Medulla oblongata (tissue), 1 donor: Measurements from ENCODE around the gene ZNF564.
"Not testable (repeated sequence)": the region's sequence is repeated elsewhere in the genome, so short reads cannot be mapped to it uniquely, and the experiment has no call there.

Experiments used
- DNase-seq: peaks from one replicate; pipeline ENCODE4 v3.0.0-alpha.2; 2015; ENCODE audit errors: extremely low spot score

ZNF564 gene

DNA sequence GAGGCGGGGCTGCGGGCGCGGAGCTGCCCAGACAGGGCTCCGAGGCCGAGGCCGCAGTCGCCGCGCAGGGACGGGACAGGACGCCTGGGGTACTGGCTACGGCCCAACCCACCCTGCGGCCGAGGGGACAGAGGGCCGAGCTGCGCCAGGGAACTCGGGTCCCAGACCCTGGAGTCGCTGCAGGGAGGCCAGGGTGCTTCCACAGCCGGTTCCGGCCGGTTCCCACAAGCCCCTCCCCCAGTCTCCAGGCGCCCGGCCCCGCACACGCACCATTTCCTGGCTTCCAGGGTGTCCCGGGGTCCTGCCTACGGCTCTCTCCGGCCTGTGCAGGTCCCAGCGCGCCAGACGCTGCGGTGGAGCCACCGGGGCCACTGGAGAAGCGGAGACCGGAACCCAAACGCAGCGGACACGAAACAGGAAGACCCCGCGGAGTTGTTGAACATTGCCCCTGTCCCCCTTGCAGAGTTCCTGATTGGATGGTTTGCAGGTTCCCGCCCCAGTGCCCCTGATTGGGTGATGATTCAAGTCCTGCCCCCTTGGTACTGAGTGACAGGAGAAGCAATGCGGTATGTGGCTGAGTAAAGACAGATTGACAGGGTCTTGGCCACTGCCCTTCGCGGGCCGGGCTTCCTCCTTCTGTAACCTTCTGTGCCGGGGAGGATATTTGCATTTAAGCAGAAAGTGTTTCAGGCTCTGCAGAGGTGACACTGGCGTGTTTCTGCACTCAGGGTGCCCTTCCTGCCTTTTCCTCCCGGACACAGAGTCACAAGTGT, at the start of gene ZNF564:
Gene ZNF564 (minus strand): TSS at position 423 of the 773 bp plus-strand sequence. CDS start 150 bp downstream, at position 273.
- DNase-seq = peak; percentile 100

DNA sequence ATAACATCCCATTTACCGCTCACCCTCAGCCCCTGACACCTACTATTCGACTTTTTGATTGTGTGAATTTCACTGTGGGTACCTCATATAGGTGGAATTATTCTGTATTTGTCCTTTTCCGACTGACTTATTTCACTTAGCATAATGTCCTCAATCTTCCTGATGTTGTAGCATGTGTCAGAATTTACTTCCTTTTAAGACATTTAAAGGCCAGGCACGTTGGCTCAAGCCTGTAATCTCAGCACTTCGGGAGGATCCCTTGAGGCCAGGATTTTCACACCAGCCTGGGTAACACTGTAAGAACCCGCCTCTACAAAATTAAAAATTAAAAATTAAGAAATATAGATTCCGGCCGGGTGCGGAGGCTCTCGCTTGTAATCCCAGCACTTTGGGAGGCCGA, 46.3 kb upstream of the ZNF564 start:
- no peak for DNase-seq

DNA sequence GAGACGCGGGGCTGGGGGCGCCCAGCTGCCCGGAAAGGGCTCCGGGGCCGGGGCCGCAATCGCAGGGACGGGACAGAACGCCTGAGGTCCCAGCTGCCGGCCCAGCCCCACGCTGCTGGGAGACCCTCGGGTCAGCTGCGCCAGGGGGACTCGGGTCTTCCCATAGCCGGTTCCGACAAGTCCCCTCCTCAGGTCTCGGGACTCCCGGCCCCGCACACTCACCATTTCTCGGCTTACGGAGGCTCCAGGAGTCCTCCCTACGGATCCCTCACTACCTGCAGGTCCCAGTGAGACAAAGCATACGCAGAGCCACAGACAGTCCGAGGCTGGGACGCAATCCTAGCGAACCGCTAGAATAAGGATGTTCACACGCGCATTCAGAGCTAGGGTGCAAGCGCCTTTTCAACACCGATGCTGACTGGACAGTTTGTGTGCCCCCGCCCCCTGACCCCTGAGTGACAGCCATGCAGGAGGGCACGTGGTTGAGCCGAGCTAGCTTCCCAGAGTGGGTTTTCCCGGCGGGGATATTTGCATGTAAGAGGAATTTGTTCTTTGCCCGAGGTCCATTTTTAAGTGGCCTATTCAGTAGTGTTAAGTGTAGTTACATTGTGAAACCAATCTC, 45.8 kb upstream of the ZNF564 start:
- DNase-seq = no peak

DNA sequence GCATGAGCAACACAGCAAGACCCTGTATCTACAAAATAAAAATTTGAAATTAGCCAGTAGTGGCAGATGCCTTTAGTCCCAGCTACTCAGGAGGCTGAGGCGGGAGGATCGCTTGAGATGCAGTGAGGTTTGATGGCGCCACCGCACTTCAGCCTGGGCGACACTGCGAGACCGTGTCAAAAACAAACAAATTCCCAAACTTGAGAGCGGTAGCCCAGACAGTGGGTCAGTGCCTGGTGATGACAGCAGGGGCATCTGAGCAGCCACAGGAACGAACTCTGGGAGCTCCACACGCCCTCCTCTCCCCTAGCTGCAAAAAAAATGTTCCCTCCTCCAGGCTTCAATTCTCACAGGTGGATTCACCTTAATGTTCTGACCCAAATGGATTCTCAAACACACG, 45.2 kb upstream of the ZNF564 start:
- DNase-seq = no peak

DNA sequence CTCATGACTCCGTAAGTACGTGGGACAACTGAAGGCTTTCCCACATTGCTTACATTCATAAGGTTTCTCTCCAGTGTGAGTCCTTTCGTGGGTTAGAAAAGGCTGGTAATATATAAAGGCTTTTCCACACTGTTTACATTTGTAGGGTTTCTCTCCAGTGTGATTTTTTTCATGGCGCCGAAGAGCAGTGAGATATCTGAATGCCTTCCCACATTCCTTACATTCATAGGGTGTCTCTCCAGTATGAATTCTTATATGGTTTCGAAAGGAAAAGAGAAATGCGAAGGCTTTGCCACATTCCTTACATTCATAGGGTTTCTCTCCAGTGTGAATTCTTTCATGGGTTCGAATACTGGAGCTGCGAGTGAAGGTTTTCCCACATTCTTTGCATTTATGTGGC, 29.8 kb upstream of the ZNF564 start:
- DNase-seq = no peak

DNA sequence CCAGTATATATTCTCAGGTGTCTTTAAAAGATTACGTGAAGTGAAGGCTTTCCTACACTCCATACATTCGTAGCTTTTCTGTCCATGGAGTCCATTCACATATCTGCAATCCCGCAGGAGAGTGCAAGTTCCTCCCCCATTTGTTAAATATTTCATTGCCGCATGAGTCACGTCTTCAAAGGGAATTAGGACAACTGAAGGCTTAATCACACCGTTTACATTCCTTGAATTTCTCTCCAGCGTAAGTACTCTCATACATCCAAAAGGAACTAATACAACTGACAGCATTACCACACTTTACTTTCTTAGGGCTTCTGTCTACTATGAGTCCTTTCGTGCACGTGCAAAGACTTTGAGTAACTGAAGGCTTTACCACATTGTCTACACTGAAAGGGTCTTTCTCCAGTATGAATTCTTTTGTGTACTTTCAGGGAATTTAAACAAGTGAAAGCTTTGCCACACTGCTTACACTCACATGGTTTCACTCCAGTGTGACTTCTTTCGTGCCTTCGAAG, 29.0 kb upstream of the ZNF564 start:
- DNase-seq = no peak

DNA sequence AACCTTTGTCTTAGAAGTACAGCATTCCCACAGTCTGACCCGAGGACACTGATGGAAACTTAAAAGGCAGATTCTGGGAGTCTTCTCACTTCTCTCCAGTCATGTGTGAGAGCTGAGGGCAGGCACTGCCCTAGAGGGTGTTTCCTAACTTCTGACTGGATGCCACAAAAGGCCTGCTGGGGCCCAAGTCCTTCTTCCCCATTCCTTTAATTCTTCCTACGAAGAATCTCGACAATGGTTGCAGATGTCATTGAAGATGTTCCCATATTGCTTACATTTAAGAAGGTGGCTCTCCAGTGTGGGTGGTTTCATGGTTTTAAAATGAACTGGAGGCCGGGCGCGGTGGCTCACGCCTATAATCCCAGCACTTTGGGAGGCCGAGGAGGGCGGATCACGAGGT, 27.4 kb upstream of the ZNF564 start:
- DNase-seq = no peak

DNA sequence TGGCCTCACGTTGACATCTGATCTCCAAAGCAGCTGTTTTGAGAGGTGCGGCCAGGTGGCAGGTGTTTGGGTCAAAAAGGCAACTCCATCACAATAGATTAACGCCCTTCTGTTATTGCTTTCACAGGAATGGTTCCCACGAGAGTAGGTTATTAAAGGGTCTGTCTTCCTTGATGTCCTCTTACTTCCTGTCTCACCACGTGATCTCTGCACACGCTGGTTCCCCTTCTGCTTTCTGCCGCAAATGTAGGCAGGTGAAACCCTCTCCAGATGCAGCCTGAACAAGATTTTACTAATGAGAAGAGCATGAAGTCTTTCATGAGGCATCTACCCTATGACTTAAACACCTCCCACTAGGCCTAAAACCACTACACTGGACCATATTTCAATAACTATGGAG, 22.8 kb upstream of the ZNF564 start:
- DNase-seq = no peak

DNA sequence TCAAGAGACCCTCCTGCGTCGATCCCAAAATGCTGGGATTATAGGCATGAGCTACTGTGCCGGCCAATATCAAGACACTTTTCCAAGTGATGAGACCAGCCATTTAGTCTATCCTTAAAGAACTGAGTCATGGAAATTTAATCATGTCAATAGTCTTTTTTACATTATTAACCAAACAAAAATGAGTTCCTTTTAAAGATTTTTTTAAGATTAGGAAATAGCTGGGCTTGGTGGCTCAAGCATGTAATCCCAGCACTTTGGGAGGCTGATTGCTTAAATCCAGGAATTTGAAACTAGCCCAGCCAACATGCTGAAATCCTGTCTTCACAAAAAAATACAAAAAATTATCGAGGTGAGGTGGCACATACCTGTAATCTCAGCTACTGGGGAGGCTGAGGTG, 16.7 kb upstream of the ZNF564 start:
- DNase-seq = no peak

DNA sequence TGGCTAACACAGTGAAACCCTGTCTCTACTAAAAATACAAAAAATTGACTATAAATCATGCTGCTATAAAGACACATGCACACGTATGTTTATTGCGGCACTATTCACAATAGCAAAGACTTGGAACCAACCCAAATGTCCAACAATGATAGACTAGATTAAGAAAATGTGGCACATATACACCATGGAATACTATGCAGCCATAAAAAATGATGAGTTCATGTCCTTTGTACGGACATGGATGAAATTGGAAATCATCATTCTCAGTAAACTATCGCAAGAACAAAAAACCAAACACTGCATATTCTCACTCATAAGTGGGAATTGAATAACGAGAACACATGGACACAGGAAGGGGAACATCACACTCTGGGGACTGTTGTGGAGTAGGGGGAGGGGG, 15.1 kb upstream of the ZNF564 start:
- DNase-seq = not testable (repeated sequence)

DNA sequence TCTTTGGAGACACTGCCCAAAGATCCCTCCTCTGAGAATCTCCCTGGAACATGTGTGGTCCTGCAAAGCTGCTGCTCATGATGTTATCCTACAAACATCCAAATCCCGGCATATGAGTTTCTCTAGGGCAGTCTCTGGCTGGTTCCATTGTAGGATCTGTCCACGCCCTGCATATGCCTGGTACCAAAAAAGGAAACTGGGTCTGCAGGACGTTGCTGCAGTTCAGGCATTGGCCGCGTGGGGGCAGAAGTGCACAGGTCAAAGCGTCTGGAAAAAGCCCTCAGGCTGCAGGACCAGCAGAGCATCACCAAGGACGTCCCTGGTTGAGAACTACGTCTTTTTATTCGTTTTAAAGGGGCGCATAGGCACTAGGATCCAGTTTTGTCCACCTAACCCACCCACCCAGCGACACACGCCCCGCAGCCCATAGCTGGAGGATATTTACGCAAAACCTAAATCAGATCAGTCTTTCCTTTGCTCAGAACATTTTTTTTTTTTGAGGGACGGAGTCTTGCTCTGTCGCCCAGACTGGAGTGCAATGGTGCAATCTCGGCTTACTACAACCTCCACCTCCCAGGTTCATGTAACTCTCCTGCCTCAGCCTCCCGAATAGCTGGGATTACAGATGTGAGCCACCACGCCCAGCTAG, 12.9 kb upstream of the ZNF564 start:
- DNase-seq = peak; percentile 94

DNA sequence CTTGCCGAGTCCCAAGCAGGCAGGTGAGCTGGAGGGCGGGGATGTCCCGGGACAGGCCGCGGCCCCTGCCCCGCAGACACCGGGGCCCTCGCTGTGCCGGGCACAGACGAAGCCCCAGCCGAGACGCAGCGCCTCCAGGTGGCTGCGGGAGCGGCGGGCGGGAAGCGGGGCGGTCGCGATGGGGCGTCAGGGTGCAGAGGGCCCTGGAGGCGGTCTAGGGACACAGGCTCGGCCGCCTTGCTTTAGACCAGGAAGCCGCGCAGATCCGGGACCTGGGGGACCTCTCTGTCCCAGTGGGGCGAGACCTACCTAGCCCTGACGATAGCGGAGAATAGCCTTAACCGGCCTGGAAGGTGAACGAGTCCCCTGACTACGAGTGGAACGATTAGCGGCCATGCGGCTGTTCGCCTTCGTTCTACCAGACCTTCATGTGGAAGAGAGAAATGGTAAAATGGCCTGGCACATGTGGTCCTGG, 4.2 kb upstream of the ZNF564 start:
- DNase-seq = no peak

DNA sequence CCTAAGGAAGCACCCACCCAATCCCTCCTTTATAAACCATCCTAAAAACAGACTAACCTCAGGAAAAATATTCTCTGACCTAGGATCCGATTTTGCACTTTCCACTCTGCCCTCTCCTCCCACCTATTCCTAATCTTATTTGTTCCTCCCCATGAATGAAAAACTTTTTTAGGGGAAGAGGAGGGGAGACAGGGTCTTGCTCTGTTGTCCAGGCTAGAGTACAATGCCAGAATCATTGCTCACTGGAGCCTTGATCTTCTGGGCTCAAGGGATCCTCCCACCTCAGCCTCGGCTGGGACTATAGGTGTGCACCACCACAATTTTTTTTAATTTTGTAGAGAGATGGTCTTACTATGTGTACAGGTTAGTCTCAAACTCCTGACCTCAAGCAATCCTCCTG, 4.4 kb downstream of the ZNF564 start:
- DNase-seq = no peak

DNA sequence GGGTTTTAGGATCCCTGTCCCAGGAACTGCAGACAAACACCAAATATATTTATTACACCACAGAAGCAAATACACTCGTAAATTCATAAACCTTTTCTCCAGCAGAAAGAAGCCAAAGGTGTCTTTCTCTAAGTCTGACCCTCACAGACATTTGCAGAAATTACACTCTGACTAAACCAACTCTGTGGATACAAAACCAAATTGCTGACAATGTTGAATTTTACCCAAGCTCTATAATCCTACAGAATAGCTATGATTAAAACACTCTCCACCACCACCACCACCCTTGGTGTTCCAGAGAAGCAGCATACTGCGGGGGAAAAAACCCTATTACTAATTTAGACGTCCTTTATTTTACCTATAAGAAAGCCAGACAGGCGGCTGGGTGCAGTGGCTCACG, 5.2 kb downstream of the ZNF564 start:
- DNase-seq = no peak

DNA sequence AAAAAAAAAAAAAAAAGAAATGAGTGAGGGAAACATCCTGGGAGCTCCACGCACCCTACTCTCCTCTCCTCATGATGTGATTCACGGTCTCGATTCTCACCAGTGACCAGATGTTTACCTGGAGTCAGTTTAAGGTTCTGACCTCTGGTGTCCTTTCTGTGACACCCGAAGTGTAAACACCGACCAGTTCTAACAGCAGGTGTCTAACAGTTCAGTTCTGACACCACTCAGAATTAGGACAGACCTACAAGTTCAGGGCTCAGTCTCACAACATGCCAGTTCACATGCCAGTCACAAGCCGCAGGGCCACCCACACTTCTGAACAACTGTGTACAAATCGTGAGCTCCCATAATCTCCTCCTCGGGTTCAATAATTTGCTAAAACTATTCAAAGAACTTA, 6.0 kb downstream of the ZNF564 start:
- no peak for DNase-seq

DNA sequence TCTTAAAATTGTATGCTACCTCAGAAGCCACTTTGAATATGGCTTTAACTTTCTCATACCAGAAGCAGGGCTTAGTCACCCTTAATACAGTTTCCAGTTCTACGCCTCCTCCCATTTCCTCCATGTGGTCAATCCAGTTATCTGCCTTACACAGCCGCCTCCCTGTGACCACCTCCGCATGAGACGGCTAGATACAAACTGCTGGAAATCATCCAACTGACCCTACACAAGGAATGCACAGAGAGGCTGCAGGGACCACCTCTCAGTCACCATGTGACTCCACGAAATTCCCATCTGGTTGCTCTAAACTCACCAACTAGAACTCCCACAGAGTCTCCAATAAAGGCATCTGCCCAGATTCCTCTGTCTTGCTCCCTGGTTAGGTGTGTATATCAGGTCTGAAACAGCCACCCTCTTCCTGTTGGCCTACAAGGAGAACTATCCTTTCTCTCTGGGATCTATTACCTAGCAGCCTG, 6.8 kb downstream of the ZNF564 start:
- no peak for DNase-seq

DNA sequence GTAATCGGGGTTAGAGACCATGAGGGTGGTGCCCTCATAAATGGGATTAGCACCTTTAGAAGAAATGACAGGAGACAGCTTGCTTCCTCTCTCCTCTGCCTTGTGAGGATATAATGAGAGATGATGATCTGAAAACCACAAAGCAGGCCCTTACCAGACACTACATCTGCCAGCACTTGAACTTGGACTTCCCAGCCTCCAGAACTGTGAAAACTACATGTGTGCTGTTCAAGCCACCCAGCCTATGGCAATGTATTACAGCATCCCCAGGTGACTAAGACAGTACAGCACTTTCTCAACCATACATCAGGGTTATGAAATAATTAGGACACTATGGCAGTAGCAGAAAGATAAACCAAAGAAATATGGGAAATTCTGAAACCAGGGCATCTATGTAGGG, 7.4 kb downstream of the ZNF564 start:
- DNase-seq = no peak

DNA sequence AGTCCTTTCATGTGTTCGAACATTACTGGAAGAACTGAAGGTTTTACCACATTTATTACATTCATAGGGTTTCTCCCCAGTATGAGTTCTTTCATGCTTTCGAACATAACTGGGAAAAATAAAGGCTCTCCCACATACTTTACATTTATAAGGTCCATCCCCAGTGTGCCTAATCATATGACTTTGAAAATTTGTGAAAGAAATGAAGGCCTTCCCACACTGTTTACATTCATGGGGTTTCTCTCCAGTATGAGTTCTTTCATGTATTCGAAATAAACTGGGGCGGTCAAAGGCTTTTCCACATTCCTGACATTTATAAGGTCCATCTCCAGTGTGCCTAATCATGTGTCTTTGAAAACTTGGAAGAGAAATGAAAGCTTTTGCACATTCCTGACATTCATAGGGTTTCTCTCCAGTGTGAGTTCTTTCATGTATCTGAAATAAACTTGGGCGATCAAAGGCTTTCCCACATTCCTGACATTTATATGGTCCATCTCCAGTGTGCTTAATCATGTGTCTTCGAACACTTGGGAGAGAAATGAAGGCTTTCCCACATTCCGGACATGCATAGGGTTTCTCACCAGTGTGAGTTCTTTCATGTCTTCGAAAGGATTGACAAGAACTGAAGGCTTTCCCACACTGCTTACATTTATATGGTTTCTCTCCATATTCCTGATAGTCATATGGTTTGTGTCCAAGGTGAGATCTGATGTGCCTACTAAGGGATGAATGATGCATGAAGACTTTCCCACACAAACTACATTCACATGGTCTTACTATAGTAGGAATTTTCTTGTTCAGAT, 24.0 kb downstream of the ZNF564 start:
- DNase-seq = no peak

DNA sequence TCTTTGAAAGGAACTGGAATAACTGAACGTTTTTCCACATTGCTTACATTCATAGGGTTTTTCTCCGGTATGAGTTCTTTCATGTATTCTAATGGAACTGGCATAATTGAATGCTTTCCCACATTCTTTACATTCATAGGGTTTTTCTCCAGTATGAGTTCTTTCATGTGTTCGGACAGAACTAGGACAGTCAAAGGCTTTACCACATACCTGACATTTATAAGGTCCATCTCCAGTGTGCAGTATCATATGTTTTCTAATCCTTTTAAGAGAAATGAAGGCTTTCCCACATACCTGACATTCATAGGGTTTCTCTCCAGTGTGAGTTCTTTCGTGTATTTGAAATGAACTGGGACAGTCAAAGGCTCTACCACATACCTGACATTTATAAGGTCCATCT, 24.7 kb downstream of the ZNF564 start:
- no peak for DNase-seq

DNA sequence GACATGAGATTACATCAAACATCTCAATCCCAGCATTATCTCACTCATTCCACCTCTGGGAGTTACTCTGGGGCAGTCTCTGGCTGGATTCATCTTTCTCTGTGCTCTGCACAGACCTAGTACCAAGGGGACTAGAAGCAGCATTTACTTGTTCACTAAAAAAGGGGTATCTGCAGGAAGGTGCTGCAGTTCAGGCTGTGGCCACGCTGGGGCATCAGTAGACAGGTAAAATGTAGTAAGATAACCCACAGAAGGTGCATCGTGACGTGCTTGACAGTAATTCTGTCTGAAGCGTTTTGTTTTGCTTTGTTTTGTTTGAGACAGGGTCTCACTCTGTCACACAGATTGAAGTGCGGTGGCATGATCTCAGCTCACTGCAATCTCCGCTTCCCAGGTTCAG, 29.3 kb downstream of the ZNF564 start:
- DNase-seq = no peak

DNA sequence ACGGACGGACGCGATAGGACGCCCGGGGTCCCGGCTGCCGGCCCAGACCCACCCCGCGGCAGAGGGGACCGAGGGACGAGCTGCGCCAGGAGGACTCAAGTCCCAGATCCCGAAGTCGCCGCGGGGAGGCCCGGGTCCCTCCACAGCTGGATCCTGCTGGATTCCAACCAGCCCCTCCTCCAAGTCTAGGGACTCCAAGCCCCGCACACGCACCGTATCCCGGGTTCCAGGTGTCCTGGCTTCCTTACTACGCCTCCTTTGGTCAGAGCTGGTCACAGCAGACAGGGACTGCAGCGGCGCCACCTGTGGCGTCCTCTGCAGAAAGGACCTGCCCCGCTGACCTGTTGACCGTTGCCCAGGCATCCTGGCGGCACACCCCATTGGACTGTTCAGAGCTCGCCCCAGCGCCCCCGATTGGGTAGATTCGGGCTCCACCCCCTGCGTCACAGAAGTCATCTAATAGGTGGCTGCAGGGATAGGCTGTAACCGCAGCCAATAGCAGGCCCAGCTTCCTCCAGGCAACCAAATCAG, 37.7 kb downstream of the ZNF564 start:
- DNase-seq = peak; percentile 65

DNA sequence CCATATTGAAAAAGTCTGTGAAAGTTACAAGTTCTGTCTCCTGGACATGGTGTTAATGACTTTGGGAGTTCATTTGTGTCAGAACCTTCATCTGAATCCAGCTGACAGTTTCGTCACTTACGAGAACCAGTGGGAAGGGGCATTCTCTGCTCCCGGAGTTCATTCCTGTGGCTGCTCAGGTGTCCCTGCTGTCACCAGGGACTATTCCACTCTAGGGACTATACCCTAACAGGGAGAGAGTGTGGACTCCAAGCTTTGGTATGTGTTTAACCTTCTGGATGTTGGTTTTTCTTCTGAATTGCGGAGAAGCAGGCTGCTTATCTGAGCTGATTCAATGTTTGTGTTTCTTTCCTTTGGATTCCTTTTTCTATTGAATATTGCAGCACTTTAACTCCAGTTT, 54.2 kb downstream of the ZNF564 start:
- DNase-seq = no peak
